ENCODE data around the gene GOLGA8J.
"Not testable (repeated sequence)": the region's sequence is repeated elsewhere in the genome, so short reads cannot be mapped to it uniquely, and the experiment has no call there.

Gene GOLGA8J

GRCh38 chr15:30044826-30045225, 37.9 kb upstream of the GOLGA8J start:
- not testable (repeated sequence) for H3K36me3 ChIP-seq (ENCODE audit: control insufficient read depth in 1 of 2, insufficient read depth in 2 of 2, low read length in 2 of 2); H3K27ac ChIP-seq (ENCODE audit: low read depth, low read length); H3K4me1 ChIP-seq (ENCODE audit: control insufficient read depth in 1 of 2, insufficient read depth in 2 of 2, low read length in 2 of 2); H3K9me3 ChIP-seq (ENCODE audit: control insufficient read depth in 1 of 2, low read length in 2 of 2); H3K27me3 ChIP-seq (ENCODE audit: control insufficient read depth in 1 of 2, insufficient read depth in 2 of 2, low read length in 2 of 2); H3K9ac ChIP-seq (ENCODE audit: low read depth in 1 of 2, low read length in 2 of 2)
- peak overlapping the region in 1 of 2 donors; percentile 29 for H3K4me3 ChIP-seq (ENCODE audit: low read depth in 1 of 2, low read length in 2 of 2)

DNA sequence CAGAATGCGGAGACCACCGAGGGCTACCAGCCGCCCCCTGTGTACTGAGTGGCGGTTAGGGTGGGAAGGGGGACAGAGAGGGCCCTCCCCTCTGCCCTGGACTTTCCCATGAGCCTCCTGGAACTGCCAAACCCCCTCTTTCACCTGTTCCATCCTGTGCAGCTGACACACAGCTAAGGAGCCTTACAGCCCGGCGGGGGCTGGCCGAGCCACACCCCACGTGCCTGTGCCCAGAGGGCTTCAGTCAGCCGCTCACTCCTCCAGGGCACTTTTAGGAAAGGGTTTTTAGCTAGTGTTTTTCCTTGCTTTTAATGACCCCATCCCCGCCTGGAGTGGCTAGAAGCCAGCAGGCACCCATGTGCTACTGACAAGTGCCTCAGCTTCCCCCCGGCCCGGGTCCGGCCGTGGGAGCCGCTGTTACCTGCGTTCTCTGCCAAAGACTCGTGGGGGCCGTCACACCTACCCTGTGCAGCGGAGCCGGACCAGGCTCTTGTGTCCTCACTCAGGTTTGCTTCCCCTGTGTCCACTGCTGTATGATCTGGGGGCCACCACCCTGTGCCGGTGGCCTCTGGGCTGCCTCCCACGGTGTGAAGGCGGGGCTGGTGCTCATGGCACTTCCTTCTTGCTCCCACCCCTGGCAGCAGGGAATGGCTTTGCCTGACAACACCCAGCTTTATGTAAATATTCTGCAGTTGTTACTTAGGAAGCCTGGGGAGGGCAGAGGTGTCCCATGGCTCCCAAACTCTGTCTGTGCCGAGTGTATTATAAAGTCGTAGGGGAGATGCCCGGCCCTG, 37.3 kb upstream of the GOLGA8J start:
- not testable (repeated sequence) for H3K9ac ChIP-seq (ENCODE audit: low read depth in 1 of 2, low read length in 2 of 2); H3K27me3 ChIP-seq (ENCODE audit: control insufficient read depth in 1 of 2, insufficient read depth in 2 of 2, low read length in 2 of 2); H3K4me1 ChIP-seq (ENCODE audit: control insufficient read depth in 1 of 2, insufficient read depth in 2 of 2, low read length in 2 of 2); H3K36me3 ChIP-seq (ENCODE audit: control insufficient read depth in 1 of 2, insufficient read depth in 2 of 2, low read length in 2 of 2); H3K27ac ChIP-seq (ENCODE audit: low read depth, low read length); H3K9me3 ChIP-seq (ENCODE audit: control insufficient read depth in 1 of 2, low read length in 2 of 2)
- peak overlapping the region; percentile 29 to 50 for H3K4me3 ChIP-seq (ENCODE audit: low read depth in 1 of 2, low read length in 2 of 2)

GRCh38 chr15:30046430-30046829, 36.3 kb upstream of the GOLGA8J start:
- Histone ChIP-seq H3K4me1 (ENCODE audit: control insufficient read depth in 1 of 2, insufficient read depth in 2 of 2, low read length in 2 of 2) (peaks cover 0 to 4% of the 10 kb centered on the region in 2 donors), H3K4me3 (ENCODE audit: low read depth in 1 of 2, low read length in 2 of 2) (no peak overlapping the region), H3K27me3 (ENCODE audit: control insufficient read depth in 1 of 2, insufficient read depth in 2 of 2, low read length in 2 of 2) (no peaks in the 10 kb centered on the region), H3K36me3 (ENCODE audit: control insufficient read depth in 1 of 2, insufficient read depth in 2 of 2, low read length in 2 of 2) (no peaks in the 10 kb centered on the region), H3K9me3 (ENCODE audit: control insufficient read depth in 1 of 2, low read length in 2 of 2) (no peaks in the 10 kb centered on the region), H3K27ac (ENCODE audit: low read depth, low read length) (no peak overlapping the region), H3K9ac (ENCODE audit: low read depth in 1 of 2, low read length in 2 of 2) (no peak overlapping the region)

DNA sequence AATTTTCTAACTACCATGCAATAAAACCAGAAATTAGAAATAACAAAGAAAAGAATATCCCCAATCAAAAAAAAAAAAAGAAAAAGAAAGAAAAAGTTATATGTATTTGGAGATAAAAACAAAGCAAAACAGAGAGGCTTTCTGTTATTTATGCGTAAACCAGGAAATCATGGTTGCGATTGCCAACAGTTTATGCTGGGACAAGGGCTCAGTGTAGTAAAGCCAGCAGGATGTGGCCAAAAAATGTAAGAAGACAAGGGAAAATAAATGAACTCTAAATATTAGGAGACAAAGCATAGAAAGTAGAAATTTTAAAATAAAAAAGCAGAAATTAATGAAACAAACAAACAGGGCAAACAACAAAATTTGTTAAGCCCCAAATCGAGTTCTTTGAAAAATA, 27.2 kb upstream of the GOLGA8J start:
- no peaks in the 10 kb centered on the region for H3K4me1 ChIP-seq (ENCODE audit: control insufficient read depth in 1 of 2, insufficient read depth in 2 of 2, low read length in 2 of 2)
- no peak overlapping the region for H3K9ac ChIP-seq (ENCODE audit: low read depth in 1 of 2, low read length in 2 of 2)
- H3K27ac ChIP-seq (ENCODE audit: low read depth, low read length) = no peak overlapping the region

DNA sequence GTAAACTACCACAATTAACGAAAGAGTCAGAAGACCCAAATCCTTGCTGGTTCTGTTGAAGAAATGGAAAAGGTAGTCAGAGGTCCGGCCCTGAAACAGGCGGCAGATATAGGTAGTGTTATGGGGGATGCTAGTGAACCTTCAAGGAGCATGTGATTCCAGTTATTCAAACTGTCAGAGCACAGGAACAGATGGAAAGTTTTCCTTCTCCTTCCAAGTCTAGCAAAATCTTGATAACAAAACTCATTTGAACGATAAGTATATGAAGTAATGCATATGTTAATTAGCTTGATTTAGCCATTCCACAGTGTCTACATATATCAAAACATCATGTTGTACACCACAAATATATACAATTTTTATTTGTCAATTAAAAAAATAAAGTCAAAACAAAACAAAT, 26.6 kb upstream of the GOLGA8J start:
- Histone ChIP-seq H3K9me3 (ENCODE audit: control insufficient read depth in 1 of 2, low read length in 2 of 2) (no peaks in the 10 kb centered on the region), H3K36me3 (ENCODE audit: control insufficient read depth in 1 of 2, insufficient read depth in 2 of 2, low read length in 2 of 2) (no peaks in the 10 kb centered on the region), H3K27ac (ENCODE audit: low read depth, low read length) (no peak overlapping the region), H3K9ac (ENCODE audit: low read depth in 1 of 2, low read length in 2 of 2) (no peak overlapping the region), H3K4me3 (ENCODE audit: low read depth in 1 of 2, low read length in 2 of 2) (no peak overlapping the region), H3K4me1 (ENCODE audit: control insufficient read depth in 1 of 2, insufficient read depth in 2 of 2, low read length in 2 of 2) (no peaks in the 10 kb centered on the region), H3K27me3 (ENCODE audit: control insufficient read depth in 1 of 2, insufficient read depth in 2 of 2, low read length in 2 of 2) (no peaks in the 10 kb centered on the region)

More for the DNA sequence above, 27.2 kb upstream of the GOLGA8J start:
- Histone ChIP-seq H3K9me3 (ENCODE audit: control insufficient read depth in 1 of 2, low read length in 2 of 2) (no peaks in the 10 kb centered on the region), H3K27me3 (ENCODE audit: control insufficient read depth in 1 of 2, insufficient read depth in 2 of 2, low read length in 2 of 2) (no peaks in the 10 kb centered on the region), H3K36me3 (ENCODE audit: control insufficient read depth in 1 of 2, insufficient read depth in 2 of 2, low read length in 2 of 2) (no peaks in the 10 kb centered on the region), H3K4me3 (ENCODE audit: low read depth in 1 of 2, low read length in 2 of 2) (no peak overlapping the region)

GRCh38 chr15:30059771-30060170, 23.0 kb upstream of the GOLGA8J start:
- no peaks in the 10 kb centered on the region for H3K4me1 ChIP-seq (ENCODE audit: control insufficient read depth in 1 of 2, insufficient read depth in 2 of 2, low read length in 2 of 2)
- H3K4me3 ChIP-seq (ENCODE audit: low read depth in 1 of 2, low read length in 2 of 2) = no peak overlapping the region
- no peak overlapping the region for H3K27ac ChIP-seq (ENCODE audit: low read depth, low read length)
- H3K36me3 ChIP-seq (ENCODE audit: control insufficient read depth in 1 of 2, insufficient read depth in 2 of 2, low read length in 2 of 2) = no peaks in the 10 kb centered on the region
- H3K9ac ChIP-seq (ENCODE audit: low read depth in 1 of 2, low read length in 2 of 2) = no peak overlapping the region
- no peaks in the 10 kb centered on the region for H3K9me3 ChIP-seq (ENCODE audit: control insufficient read depth in 1 of 2, low read length in 2 of 2)
- no peaks in the 10 kb centered on the region for H3K27me3 ChIP-seq (ENCODE audit: control insufficient read depth in 1 of 2, insufficient read depth in 2 of 2, low read length in 2 of 2)

- no peak overlapping the region for H3K27ac ChIP-seq (ENCODE audit: low read depth, low read length)
- no peaks in the 10 kb centered on the region for H3K36me3 ChIP-seq (ENCODE audit: control insufficient read depth in 1 of 2, insufficient read depth in 2 of 2, low read length in 2 of 2)
- H3K4me3 ChIP-seq (ENCODE audit: low read depth in 1 of 2, low read length in 2 of 2) = no peak overlapping the region
- no peaks in the 10 kb centered on the region for H3K27me3 ChIP-seq (ENCODE audit: control insufficient read depth in 1 of 2, insufficient read depth in 2 of 2, low read length in 2 of 2)
- H3K4me1 ChIP-seq (ENCODE audit: control insufficient read depth in 1 of 2, insufficient read depth in 2 of 2, low read length in 2 of 2) = no peaks in the 10 kb centered on the region
- H3K9me3 ChIP-seq (ENCODE audit: control insufficient read depth in 1 of 2, low read length in 2 of 2) = no peaks in the 10 kb centered on the region
- no peak overlapping the region for H3K9ac ChIP-seq (ENCODE audit: low read depth in 1 of 2, low read length in 2 of 2)
Measured at GRCh38 chr15:30062881-30063280, 19.9 kb upstream of the GOLGA8J start.

GRCh38 chr15:30063835-30064546, 18.8 kb upstream of the GOLGA8J start:
- Histone ChIP-seq H3K4me3 (ENCODE audit: low read depth in 1 of 2, low read length in 2 of 2) (no peak overlapping the region), H3K4me1 (ENCODE audit: control insufficient read depth in 1 of 2, insufficient read depth in 2 of 2, low read length in 2 of 2) (no peaks in the 10 kb centered on the region), H3K27ac (ENCODE audit: low read depth, low read length) (no peak overlapping the region), H3K9ac (ENCODE audit: low read depth in 1 of 2, low read length in 2 of 2) (no peak overlapping the region), H3K9me3 (ENCODE audit: control insufficient read depth in 1 of 2, low read length in 2 of 2) (no peaks in the 10 kb centered on the region), H3K27me3 (ENCODE audit: control insufficient read depth in 1 of 2, insufficient read depth in 2 of 2, low read length in 2 of 2) (no peaks in the 10 kb centered on the region), H3K36me3 (ENCODE audit: control insufficient read depth in 1 of 2, insufficient read depth in 2 of 2, low read length in 2 of 2) (no peaks in the 10 kb centered on the region)

DNA sequence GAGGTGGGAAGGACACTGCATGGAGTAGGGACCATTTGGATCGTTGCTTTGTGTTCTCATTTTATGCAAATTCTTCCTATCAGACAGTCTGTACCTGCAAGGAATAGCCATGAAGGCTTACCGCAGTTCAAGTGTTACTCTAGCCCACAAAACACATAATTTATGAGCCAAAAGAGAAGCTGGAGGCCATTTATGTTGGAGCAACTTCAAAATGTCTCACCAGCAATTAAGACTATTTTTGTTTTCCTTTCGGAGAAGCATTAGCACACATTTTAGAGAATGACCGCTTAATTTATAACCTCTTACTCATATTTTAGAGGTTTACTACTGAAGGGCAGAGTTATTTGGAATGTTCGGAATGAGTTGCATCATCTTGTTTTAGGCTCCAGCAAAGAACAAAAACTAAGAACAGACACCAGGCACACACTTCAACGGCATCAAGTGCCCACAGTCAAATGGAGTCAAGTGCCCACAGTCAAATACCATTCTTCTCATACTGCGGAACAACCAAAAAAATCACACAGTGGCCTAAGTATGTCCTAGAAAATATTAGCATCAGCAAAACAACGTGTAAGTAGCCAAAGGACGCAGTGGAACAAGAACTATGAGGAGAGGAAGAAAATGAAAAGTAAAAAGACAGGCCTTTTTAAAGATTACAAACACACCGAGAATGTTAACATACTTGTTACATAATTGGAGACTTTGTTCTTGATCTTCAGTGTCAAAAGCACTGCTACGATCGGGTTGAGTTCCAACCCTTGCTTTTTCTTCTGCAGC, 17.5 kb upstream of the GOLGA8J start:
- H3K9me3 ChIP-seq (ENCODE audit: control insufficient read depth in 1 of 2, low read length in 2 of 2) = no peaks in the 10 kb centered on the region
- no peak overlapping the region for H3K9ac ChIP-seq (ENCODE audit: low read depth in 1 of 2, low read length in 2 of 2)
- H3K4me1 ChIP-seq (ENCODE audit: control insufficient read depth in 1 of 2, insufficient read depth in 2 of 2, low read length in 2 of 2) = no peaks in the 10 kb centered on the region
- H3K36me3 ChIP-seq (ENCODE audit: control insufficient read depth in 1 of 2, insufficient read depth in 2 of 2, low read length in 2 of 2) = no peaks in the 10 kb centered on the region
- no peak overlapping the region for H3K4me3 ChIP-seq (ENCODE audit: low read depth in 1 of 2, low read length in 2 of 2)
- H3K27me3 ChIP-seq (ENCODE audit: control insufficient read depth in 1 of 2, insufficient read depth in 2 of 2, low read length in 2 of 2) = no peaks in the 10 kb centered on the region
- no peak overlapping the region for H3K27ac ChIP-seq (ENCODE audit: low read depth, low read length)

DNA sequence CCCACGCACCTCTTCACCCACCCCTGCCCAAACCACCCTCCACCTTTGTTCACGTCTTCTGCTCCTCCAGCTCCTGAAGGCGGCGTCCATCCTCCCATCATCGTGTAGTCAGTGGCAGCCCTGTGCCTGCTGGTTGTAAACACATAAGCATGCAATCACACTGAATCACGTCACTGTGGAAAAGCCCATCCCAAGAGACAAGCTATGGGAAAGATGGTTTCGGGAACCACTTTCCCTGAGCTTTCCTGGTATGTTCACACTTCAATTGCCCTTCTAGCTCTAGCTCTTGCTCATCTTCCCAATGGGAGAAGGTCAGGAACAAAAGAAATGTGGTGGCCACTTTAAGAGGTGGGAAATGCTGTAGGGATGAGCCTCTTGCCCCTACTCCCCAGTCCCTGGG, 14.4 kb upstream of the GOLGA8J start:
- H3K9ac ChIP-seq (ENCODE audit: low read depth in 1 of 2, low read length in 2 of 2) = no peak overlapping the region
- peaks cover 0 to 5% of the 10 kb centered on the region in 2 donors for H3K27me3 ChIP-seq (ENCODE audit: control insufficient read depth in 1 of 2, insufficient read depth in 2 of 2, low read length in 2 of 2)
- no peaks in the 10 kb centered on the region for H3K4me1 ChIP-seq (ENCODE audit: control insufficient read depth in 1 of 2, insufficient read depth in 2 of 2, low read length in 2 of 2)
- no peaks in the 10 kb centered on the region for H3K36me3 ChIP-seq (ENCODE audit: control insufficient read depth in 1 of 2, insufficient read depth in 2 of 2, low read length in 2 of 2)
- H3K9me3 ChIP-seq (ENCODE audit: control insufficient read depth in 1 of 2, low read length in 2 of 2) = no peaks in the 10 kb centered on the region
- no peak overlapping the region for H3K27ac ChIP-seq (ENCODE audit: low read depth, low read length)
- H3K4me3 ChIP-seq (ENCODE audit: low read depth in 1 of 2, low read length in 2 of 2) = no peak overlapping the region

Measured in duodenal mucosa (tissue), 2 donors.